Rectal smooth muscle tissue (tissue), 1 donor: ENCODE measurements around the gene IFNGR1.

ENCODE experiments used
- H3K27ac ChIP-seq: one replicate; pipeline ENCODE4 v1.7.0; 2013; ENCODE audit warnings: low read depth, low read length, inconsistent platforms
- H3K27me3 ChIP-seq: one replicate; pipeline ENCODE4 v1.7.0; 2013; ENCODE audit warnings: low read length; ENCODE audit not compliant: control insufficient read depth, insufficient read depth
- H3K36me3 ChIP-seq: one replicate; pipeline ENCODE4 v1.7.0; 2013; ENCODE audit warnings: low read length; ENCODE audit not compliant: control insufficient read depth, insufficient read depth
- H3K4me1 ChIP-seq: one replicate; pipeline ENCODE4 v1.7.0; 2013; ENCODE audit warnings: low read length; ENCODE audit not compliant: control insufficient read depth, insufficient read depth
- H3K4me3 ChIP-seq: one replicate; pipeline ENCODE4 v1.7.0; 2013; ENCODE audit warnings: low read length
- H3K9ac ChIP-seq: one replicate; pipeline ENCODE4 v1.7.0; 2013; ENCODE audit warnings: low read length

Gene IFNGR1

GRCh38 chr6:137201006-137201405, 18.2 kb downstream of the IFNGR1 start:
- Histone ChIP-seq H3K4me1 (no peaks in the 10 kb centered on the region), H3K27me3 (no peaks in the 10 kb centered on the region), H3K4me3 (no peak overlapping the region), H3K36me3 (peaks cover 16% of the 10 kb centered on the region), H3K9ac (no peak overlapping the region), H3K27ac (no peak overlapping the region)

DNA sequence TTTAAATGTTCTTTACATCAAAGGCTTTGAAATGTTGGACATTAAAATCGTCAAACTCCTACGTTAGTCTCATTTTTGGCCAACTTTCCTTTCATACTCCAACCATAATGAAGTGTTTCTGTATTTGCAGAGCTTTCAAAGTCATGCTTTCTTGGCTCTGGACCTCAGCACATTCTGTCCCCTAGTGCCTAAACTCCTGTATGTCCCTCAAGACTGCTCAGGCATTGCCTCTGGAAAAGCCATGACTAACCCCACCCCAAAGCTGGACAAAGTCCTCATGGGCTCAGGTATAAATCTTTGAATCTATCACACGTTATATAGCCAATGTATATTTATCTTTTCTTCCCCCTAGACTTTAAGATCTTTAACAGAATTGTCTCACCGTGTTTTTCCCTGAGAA, 18.9 kb downstream of the IFNGR1 start:
- no peak overlapping the region for H3K9ac ChIP-seq
- H3K36me3 ChIP-seq = peaks cover 10% of the 10 kb centered on the region
- no peak overlapping the region for H3K4me3 ChIP-seq
- H3K27ac ChIP-seq = no peak overlapping the region
- no peaks in the 10 kb centered on the region for H3K4me1 ChIP-seq
- no peaks in the 10 kb centered on the region for H3K27me3 ChIP-seq

- H3K4me1 ChIP-seq = no peaks in the 10 kb centered on the region
- H3K4me3 ChIP-seq = no peak overlapping the region
- H3K27me3 ChIP-seq = no peaks in the 10 kb centered on the region
- H3K9ac ChIP-seq = no peak overlapping the region
- H3K36me3 ChIP-seq = peaks cover 3% of the 10 kb centered on the region
- H3K27ac ChIP-seq = no peak overlapping the region
These were observed 21.2 kb downstream of the IFNGR1 start for GRCh38 chr6:137197684-137198645.

GRCh38 chr6:137193256-137194070, 25.7 kb downstream of the IFNGR1 start:
- Histone ChIP-seq H3K36me3 (peaks cover 3% of the 10 kb centered on the region), H3K9ac (no peak overlapping the region), H3K27me3 (no peaks in the 10 kb centered on the region), H3K4me1 (no peaks in the 10 kb centered on the region), H3K27ac (no peak overlapping the region), H3K4me3 (no peak overlapping the region)

GRCh38 chr6:137192821-137193220, 26.4 kb downstream of the IFNGR1 start:
- H3K9ac ChIP-seq = no peak overlapping the region
- no peak overlapping the region for H3K27ac ChIP-seq

DNA sequence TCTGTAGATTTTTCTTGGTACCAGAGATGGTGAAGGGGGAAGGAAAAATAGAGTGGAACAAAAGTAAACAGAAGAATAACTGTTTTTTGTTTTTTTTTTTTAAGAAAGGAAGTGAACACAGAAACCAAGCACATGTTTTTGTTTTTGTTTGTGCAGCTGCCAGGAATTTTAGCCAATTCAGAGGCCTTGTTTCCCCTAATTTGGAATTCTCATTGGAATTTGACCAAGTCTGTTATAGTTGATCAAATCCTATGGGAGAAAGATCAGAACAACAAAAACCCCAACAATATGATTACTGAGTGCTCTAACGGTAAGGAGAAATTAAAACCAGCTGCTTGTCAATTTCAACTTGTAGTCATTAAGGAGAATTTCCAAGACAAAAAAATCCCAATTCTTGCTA, 27.5 kb downstream of the IFNGR1 start:
- no peak overlapping the region for H3K27ac ChIP-seq
- no peak overlapping the region for H3K9ac ChIP-seq
- H3K36me3 ChIP-seq = no peaks in the 10 kb centered on the region
- H3K4me1 ChIP-seq = no peaks in the 10 kb centered on the region
- H3K27me3 ChIP-seq = no peaks in the 10 kb centered on the region
- no peak overlapping the region for H3K4me3 ChIP-seq

More at GRCh38 chr6:137192821-137193220, 26.4 kb downstream of the IFNGR1 start:
- Histone ChIP-seq H3K36me3 (no peaks in the 10 kb centered on the region), H3K4me1 (no peaks in the 10 kb centered on the region), H3K4me3 (no peak overlapping the region), H3K27me3 (no peaks in the 10 kb centered on the region)

DNA sequence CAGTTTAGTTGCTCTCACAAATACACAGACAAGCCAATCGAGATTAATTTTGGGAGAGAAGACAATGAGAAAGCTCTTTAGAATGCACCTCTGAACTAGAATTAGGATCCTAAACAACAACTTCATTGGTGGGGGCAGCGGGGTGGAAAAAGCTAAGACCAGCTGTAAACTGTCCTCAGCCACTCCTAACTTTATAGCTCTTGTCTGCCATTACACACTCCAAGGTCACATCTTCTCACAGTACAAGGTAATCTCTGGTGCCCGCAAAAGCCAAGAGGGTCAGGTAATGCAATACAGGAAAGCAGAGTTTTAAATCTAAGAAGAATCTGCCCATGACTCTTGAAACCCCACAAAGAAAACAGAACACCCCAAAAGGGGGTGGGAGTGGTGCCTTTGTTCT, 27.9 kb downstream of the IFNGR1 start:
- H3K4me1 ChIP-seq = no peaks in the 10 kb centered on the region
- H3K36me3 ChIP-seq = no peaks in the 10 kb centered on the region
- H3K27me3 ChIP-seq = no peaks in the 10 kb centered on the region
- no peak overlapping the region for H3K27ac ChIP-seq
- H3K9ac ChIP-seq = no peak overlapping the region
- no peak overlapping the region for H3K4me3 ChIP-seq

- no peak overlapping the region for H3K9ac ChIP-seq
- no peaks in the 10 kb centered on the region for H3K27me3 ChIP-seq
- no peak overlapping the region for H3K27ac ChIP-seq
- H3K4me3 ChIP-seq = no peak overlapping the region
- H3K36me3 ChIP-seq = no peaks in the 10 kb centered on the region
- H3K4me1 ChIP-seq = no peaks in the 10 kb centered on the region
These were observed 28.5 kb downstream of the IFNGR1 start for GRCh38 chr6:137190583-137191094.

DNA sequence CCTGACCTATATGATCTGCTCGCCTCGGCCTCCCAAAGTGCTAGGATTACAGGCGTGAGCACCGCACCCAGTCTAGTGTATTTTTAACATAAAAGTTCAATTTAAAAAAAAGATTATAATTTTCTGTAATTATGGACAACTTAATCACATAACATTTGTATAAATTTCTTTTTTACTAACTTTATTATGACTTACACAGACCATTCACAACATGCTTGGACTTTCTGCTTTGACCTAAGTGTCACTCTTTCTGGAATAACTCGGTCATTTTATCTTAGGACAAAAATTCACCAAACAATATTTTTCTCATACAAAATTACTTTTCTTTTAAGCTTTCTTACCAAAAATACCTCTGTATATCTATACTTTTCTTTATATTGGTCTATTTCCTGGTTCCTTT, 30.3 kb downstream of the IFNGR1 start:
- H3K36me3 ChIP-seq = no peaks in the 10 kb centered on the region
- no peak overlapping the region for H3K4me3 ChIP-seq
- H3K9ac ChIP-seq = no peak overlapping the region
- no peaks in the 10 kb centered on the region for H3K4me1 ChIP-seq
- H3K27ac ChIP-seq = no peak overlapping the region
- H3K27me3 ChIP-seq = no peaks in the 10 kb centered on the region

DNA sequence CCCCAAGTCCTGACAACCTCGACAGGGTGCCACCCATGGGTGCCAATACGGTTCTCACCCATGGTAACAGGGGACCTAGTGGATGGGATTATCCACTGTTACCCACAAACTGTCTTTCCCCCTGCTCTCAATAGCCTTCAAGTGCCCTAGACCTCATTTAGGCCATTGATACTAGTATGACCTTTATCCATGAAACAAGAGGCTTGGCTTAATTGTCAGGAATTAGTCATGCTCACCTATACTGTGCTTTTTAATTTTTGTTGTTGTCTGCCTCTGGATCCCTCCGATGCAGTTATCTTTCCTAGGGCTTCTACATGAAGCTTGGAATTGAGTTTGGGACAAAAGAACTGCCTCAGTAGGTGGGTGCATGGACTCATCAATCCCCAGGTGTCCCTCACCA, 33.9 kb downstream of the IFNGR1 start:
- H3K4me1 ChIP-seq = no peaks in the 10 kb centered on the region
- H3K27ac ChIP-seq = no peak overlapping the region
- H3K9ac ChIP-seq = no peak overlapping the region
- H3K36me3 ChIP-seq = no peaks in the 10 kb centered on the region
- H3K27me3 ChIP-seq = no peaks in the 10 kb centered on the region
- no peak overlapping the region for H3K4me3 ChIP-seq

DNA sequence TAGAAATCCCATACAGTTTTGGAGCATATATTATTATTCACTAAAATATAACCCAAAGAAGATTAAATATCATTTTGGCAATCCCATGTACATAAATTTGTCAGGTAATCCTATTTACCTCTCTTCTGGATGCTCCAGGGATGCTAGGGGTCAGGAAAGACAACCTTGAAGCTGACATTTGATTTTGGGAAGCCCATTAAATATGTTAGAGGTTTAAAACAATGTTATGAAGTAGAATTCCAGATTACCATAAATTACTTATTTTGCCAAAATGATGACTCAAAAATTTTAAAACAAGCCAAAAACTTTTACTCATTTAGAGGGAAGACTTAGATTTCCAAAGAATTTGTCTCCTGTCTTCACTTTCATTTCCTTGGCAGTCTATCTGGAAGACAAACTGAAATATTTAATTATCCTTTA, 36.5 kb downstream of the IFNGR1 start:
- H3K9ac ChIP-seq = no peak overlapping the region
- no peaks in the 10 kb centered on the region for H3K36me3 ChIP-seq
- no peak overlapping the region for H3K4me3 ChIP-seq
- no peaks in the 10 kb centered on the region for H3K27me3 ChIP-seq
- H3K4me1 ChIP-seq = no peaks in the 10 kb centered on the region
- H3K27ac ChIP-seq = no peak overlapping the region

DNA sequence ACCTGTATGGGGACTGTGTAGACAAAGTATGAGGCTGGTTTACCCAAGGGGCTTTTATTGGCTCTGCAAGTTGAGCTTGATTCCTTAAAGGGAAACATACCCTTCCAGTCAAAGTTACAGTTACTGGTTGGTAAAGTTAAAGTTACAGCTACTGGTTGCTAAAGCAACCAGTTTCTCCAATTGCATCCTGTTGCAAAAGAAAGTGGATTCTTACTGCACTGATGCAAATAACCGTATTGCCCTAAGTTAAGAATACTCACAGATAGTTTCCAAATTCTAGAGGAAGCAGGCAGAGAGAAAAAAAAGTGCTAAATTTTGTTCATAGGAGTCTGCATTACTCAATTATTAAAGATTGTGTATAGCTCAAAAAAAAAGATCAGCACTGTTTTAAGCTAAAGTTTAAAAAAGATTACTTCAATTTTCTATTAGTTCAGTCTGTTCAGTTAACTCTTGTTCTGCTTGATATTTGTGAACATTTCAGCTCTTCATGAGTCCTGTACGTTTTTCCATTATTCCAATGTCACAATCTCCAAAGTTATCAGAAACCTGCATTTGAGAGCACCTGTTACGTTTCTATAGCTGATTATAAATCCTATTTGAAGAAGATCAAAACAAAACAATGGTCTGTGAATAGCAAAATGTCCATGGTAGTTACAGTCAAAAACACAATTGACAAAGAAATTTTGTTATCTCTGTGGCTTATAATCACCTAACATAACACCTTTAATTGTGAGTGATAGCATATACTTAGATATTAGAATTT, 37.1 kb downstream of the IFNGR1 start:
- Histone ChIP-seq H3K4me3 (no peak overlapping the region), H3K27me3 (no peaks in the 10 kb centered on the region), H3K9ac (no peak overlapping the region), H3K4me1 (no peaks in the 10 kb centered on the region), H3K27ac (no peak overlapping the region), H3K36me3 (no peaks in the 10 kb centered on the region)
